ENCODE data around the gene SLC7A7.
"Not testable (repeated sequence)": the region's sequence is repeated elsewhere in the genome, so short reads cannot be mapped to it uniquely, and the experiment has no call there.

Gene SLC7A7

DNA sequence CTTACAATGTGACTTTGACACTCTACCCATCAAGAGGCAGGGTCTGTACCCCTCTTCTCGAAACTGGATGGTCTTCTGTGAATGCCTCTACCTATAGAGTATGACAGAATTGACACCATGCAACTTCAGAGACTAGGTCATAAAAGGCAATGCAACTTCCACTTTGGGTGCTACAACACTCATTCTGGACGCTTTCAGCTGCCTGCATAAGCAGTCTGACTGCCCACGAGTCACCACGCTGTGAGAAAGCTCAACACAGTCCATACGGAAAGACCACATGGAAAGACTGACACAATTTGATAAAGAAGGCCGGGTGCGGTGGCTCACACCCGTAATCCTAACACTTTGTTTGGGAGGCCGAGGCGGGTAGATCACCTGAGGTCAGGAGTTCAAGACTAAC, 14.9 kb downstream of the SLC7A7 start:
- TF ChIP-seq POLR2A (IDR thresholded peaks at IDR 0.05; ENCODE audit: low read depth, low read length), result no peak
- FAIRE-seq (no peak), DNase-seq (ENCODE audit: insufficient read length, low spot score) (no peak)

DNA sequence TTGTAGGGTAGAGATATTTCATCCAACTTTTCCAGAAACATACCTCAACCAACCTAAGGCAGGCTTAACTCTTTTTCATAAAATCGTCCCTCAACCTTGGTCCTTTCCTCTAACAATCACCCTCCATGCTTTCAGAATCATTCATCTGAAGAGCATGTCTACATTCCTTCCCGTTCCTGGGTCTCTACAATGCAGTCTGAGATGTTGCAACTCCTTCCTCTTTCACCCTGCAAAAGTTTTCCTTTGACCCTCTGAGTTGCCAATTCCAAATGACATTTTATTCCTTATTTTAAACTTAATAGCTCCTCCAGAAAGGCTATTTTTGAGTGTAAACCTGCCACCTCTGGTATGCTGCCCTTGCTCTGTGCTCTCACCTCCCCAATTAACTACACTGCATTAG, 16.7 kb downstream of the SLC7A7 start:
- DNase-seq (ENCODE audit: insufficient read length, low spot score), result no peak
- no peak for FAIRE-seq
- no peak for TF ChIP-seq POLR2A (IDR thresholded peaks at IDR 0.05; ENCODE audit: low read depth, low read length)

GRCh38 chr14:22797017-22797917, 18.0 kb downstream of the SLC7A7 start:
- DNase-seq (ENCODE audit: insufficient read length, low spot score) (no peak), FAIRE-seq (no peak)
- no peak for TF ChIP-seq POLR2A (IDR thresholded peaks at IDR 0.05; ENCODE audit: low read depth, low read length)

GRCh38 chr14:22796087-22796707, 19.0 kb downstream of the SLC7A7 start:
- TF ChIP-seq POLR2A (IDR thresholded peaks at IDR 0.05; ENCODE audit: low read depth, low read length), result no peak
- DNase-seq (ENCODE audit: insufficient read length, low spot score), result no peak
- no peak for FAIRE-seq

DNA sequence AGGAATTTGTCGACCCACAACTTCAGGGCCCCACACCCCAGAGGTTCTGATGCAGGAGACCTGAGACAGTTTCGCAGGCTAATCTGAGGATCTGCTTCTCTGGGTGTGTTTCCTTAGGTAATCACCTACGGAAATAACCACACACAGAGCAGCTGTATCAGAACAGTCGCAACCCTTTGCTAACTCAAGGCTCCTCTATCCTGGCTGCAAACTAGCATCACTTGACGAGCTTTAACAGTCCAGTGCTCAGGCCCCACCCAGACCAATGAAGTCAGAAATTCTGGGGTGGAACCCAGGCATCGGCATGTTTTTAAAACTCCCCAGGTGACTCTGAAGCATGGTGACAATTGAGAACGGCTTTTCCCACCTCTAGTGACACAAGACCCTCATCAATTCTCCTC, 20.7 kb downstream of the SLC7A7 start:
- no peak for TF ChIP-seq POLR2A (IDR thresholded peaks at IDR 0.05; ENCODE audit: low read depth, low read length)
- no peak for FAIRE-seq
- DNase-seq (ENCODE audit: insufficient read length, low spot score), result no peak

DNA sequence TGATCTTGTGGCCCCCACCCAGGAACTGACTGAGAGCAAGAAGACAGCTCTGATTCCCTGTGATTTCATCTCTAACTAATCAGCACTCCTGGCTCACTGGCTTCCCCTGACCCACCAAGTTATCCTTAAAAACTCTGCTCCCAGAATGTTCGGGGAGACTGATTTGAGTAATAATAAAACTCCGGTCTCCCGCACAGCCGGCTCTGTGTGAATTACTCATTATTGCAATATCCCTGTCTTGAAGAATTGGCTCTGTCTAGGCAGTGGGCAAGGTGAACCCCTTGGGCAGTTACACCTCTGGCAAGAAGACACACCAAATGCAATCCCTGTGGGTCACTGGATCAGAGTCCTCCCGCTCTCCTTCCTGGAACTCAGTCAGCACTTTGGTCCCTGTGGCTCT, 21.3 kb downstream of the SLC7A7 start:
- FAIRE-seq, result no peak
- no peak for TF ChIP-seq POLR2A (IDR thresholded peaks at IDR 0.05; ENCODE audit: low read depth, low read length)
- no peak for DNase-seq (ENCODE audit: insufficient read length, low spot score)

DNA sequence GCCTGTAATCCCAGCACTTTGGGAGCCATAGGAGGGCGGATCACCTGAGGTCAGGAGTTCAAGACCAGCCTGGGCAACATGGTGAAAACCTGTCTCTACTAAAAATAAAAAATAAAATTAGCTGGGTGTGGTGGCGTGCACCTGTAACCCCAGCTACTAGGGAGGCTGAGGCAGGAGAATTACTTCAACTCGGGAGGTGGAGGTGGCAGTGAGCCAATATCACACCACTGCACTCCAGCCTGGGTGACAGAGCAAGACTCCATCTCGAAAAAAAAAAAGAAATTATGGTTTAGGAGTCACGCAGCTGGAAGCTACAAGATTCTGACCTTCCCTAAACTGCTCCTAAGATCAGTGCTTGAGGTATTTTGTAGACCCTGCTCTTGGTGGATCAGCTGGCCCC, 21.7 kb downstream of the SLC7A7 start:
- not testable (repeated sequence) for FAIRE-seq; DNase-seq (ENCODE audit: insufficient read length, low spot score)

- no peak for FAIRE-seq
- no peak for TF ChIP-seq POLR2A (IDR thresholded peaks at IDR 0.05; ENCODE audit: low read depth, low read length)
Observed at GRCh38 chr14:22792158-22792557, 23.1 kb downstream of the SLC7A7 start.

GRCh38 chr14:22791301-22791700, 23.9 kb downstream of the SLC7A7 start:
- DNase-seq (ENCODE audit: insufficient read length, low spot score) (no peak), FAIRE-seq (peak; percentile 81)
- TF ChIP-seq POLR2A (IDR thresholded peaks at IDR 0.05; ENCODE audit: low read depth, low read length), result no peak

More at GRCh38 chr14:22792158-22792557, 23.1 kb downstream of the SLC7A7 start:
- DNase-seq (ENCODE audit: insufficient read length, low spot score), result no peak

GRCh38 chr14:22786685-22787084, 28.6 kb downstream of the SLC7A7 start:
- no peak for TF ChIP-seq POLR2A (IDR thresholded peaks at IDR 0.05; ENCODE audit: low read depth, low read length)
- no peak for FAIRE-seq

DNA sequence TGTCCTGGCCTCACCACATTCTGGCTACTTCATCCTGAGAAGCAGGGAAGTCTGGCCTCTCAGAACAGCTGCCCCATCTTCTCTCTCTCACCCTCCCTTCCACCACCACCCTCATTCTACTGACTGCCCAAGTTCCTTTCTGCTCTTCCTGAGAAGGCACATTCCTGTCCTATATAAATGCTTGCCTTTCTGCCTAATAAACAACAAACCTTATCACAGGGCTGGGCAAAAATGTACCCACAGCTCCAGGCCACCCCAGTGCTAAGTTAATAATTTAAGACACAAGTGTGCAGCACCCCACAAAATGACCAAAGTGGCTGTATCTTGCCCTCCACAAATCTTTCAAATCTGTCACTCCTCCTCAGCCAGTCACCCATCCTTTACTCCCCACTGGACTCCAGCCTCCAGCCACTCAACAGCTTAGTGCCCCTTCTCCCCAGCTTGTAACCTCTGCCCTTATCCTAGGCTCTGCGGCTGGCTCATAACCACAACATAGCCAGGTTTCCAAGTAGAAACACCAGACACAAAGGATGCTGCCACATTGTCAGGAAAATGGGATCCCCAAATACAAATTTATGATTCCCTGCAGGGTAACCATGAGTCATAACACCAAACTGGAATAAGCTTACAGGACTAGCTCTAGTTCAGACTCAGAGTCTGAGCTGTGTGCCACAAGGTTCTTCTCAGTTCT, 33.8 kb downstream of the SLC7A7 start:
- FAIRE-seq, result peak; percentile 50

More at GRCh38 chr14:22786685-22787084, 28.6 kb downstream of the SLC7A7 start:
- no peak for DNase-seq (ENCODE audit: insufficient read length, low spot score)

DNA sequence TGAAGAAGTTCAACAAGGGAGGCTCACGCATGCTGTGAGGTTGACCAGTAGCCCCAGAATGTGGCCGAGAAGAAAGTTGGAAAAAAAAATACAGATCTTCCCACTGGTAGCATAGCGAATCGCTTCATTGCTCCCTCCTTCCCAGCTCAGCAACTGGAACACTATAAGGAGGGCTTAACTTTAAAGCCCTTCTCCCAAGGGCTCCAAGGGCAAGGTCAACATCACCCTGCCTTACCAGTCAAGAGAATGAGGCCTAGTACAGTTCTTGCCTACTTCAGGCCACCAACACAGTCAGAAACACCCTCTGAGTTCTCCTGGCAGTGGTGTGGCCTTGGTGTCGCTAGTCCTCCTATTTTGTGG, 34.3 kb downstream of the SLC7A7 start:
- no peak for DNase-seq (ENCODE audit: insufficient read length, low spot score)
- no peak for TF ChIP-seq POLR2A (IDR thresholded peaks at IDR 0.05; ENCODE audit: low read depth, low read length)
- no peak for FAIRE-seq

More for the DNA sequence above, 33.8 kb downstream of the SLC7A7 start:
- TF ChIP-seq POLR2A (IDR thresholded peaks at IDR 0.05; ENCODE audit: low read depth, low read length), result no peak
- DNase-seq (ENCODE audit: insufficient read length, low spot score), result peak; percentile 28

DNA sequence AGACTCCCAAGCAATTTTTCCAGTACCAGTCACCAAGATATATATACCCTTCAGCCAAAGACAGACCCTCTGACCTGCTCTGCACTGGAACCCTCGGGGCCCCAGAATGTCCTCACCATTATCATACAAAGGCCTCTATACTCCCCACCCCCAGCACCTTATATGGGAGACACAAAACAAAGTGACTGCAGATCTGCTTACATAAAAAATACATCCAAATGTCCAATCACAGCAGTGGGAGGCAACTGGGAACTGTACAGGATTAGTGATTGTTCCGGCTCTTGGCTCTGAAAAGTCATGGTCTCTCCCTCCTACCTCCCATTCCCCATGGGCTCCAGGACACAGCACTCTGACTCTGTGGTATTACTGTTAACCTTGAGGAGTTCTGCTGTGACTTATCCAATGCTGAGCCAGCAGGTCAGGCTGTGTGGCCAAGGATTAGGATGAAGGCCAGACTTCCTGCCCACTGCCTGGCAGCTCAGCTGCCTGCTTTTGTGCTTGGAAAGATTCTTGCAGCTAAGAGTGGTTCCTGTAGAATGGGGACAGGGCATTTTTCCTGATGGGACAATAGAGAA, 35.0 kb downstream of the SLC7A7 start:
- no peak for DNase-seq (ENCODE audit: insufficient read length, low spot score)
- no peak for FAIRE-seq
- no peak for TF ChIP-seq POLR2A (IDR thresholded peaks at IDR 0.05; ENCODE audit: low read depth, low read length)

GRCh38 chr14:22778084-22778483, 37.2 kb downstream of the SLC7A7 start:
- FAIRE-seq (no peak), DNase-seq (ENCODE audit: insufficient read length, low spot score) (no peak)

GRCh38 chr14:22776849-22777248, 38.4 kb downstream of the SLC7A7 start:
- not testable (repeated sequence) for DNase-seq (ENCODE audit: insufficient read length, low spot score); FAIRE-seq

More at GRCh38 chr14:22778084-22778483, 37.2 kb downstream of the SLC7A7 start:
- TF ChIP-seq POLR2A (IDR thresholded peaks at IDR 0.05; ENCODE audit: low read depth, low read length), result no peak

All from H54 (cell line).